ENCODE results near the gene TXNRD2.

DNA sequence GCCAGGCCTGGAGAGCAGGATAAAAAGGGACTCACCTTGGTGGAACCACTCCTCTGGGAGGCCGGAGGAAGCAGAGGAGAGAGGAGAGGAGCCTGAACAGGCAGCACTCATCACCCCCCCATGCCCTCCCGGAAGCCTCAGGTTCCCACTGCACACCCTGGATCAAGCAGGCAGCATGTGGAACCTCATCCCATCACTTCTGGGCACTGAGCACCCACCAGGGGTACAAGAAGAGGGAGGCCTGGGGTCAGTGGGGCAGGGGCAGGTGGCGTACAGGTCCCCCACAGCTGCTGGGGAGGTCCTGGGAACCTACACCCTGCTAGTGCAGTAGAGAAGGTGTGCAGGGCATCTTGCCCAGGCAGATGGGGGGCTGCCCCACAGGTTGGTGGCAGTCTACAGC is 35.1 kb upstream of the TXNRD2 start:
- TF ChIP-seq CTCF (IDR thresholded peaks at IDR 0.05): no peak
- TF ChIP-seq SIN3A (IDR thresholded peaks at IDR 0.05; ENCODE audit: borderline replicate concordance, insufficient read depth, low read depth, low read length): no peak
- TF ChIP-seq POLR2AphosphoS5 (IDR thresholded peaks at IDR 0.05; ENCODE audit: low read depth, low read length): no peak
- TF ChIP-seq REST (IDR thresholded peaks at IDR 0.05; ENCODE audit: insufficient read depth in 1 of 2, low read depth in 2 of 2, low read length in 1 of 2): no peak

All from Panc1 (cell line).